Anterior cingulate cortex (tissue), 58 donors: ENCODE measurements around the gene IRS1.
"Not testable (repeated sequence)": the region's sequence is repeated elsewhere in the genome, so short reads cannot be mapped to it uniquely, and the experiment has no call there.

Experiments
- DNase-seq, 58 donors: peaks; one replicate each; lab custom pipeline; 2025; lab: John Stamatoyannopoulos, UW

IRS1 gene, protein sequence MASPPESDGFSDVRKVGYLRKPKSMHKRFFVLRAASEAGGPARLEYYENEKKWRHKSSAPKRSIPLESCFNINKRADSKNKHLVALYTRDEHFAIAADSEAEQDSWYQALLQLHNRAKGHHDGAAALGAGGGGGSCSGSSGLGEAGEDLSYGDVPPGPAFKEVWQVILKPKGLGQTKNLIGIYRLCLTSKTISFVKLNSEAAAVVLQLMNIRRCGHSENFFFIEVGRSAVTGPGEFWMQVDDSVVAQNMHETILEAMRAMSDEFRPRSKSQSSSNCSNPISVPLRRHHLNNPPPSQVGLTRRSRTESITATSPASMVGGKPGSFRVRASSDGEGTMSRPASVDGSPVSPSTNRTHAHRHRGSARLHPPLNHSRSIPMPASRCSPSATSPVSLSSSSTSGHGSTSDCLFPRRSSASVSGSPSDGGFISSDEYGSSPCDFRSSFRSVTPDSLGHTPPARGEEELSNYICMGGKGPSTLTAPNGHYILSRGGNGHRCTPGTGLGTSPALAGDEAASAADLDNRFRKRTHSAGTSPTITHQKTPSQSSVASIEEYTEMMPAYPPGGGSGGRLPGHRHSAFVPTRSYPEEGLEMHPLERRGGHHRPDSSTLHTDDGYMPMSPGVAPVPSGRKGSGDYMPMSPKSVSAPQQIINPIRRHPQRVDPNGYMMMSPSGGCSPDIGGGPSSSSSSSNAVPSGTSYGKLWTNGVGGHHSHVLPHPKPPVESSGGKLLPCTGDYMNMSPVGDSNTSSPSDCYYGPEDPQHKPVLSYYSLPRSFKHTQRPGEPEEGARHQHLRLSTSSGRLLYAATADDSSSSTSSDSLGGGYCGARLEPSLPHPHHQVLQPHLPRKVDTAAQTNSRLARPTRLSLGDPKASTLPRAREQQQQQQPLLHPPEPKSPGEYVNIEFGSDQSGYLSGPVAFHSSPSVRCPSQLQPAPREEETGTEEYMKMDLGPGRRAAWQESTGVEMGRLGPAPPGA (N-terminal part only)

DNA sequence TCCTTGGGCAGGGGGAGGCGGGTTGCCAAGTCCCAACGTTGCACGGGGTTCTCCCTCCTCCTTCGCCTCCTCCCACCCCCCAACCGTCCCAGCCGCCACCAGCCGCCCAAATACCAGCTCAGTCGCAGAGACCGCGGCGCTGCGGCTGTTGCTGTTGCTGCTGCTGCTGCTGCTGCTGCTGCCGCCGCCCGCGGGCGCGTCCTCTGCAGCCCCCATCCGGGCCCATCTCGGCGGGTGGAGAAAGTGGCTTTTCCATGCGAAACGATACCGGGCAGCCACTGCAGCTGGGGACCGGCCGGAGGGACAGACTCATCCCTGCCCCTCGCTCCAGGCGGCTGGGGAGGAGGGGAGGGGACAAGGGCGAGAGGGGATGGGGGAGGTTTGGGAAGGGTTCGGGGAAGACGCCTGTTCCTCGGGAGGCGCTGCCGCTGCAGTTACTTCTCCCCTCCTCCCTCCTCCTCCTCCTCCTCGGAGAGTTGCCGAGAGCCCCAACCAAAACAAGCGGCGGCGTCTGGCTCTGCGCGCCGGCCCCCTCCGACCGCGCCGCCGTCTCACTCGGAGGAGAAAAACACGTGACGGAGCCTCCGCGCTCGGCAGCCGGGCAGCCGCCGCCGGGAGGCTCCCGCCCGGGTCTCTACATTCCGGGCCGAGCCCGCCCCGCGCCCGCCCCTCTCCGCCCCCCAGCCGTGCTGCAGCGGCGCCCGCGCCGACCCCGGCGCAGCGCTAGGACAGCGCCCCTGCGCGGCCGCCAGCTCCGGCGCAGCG is at the start of gene IRS1:
IRS1 (minus strand) TSS at position 610 of the 765 bp plus-strand sequence. CDS start 1,082 bp downstream, outside the sequence.
- peak in 54 of 58 donors; percentile 8 to 81 (median 59) for DNase-seq

DNA sequence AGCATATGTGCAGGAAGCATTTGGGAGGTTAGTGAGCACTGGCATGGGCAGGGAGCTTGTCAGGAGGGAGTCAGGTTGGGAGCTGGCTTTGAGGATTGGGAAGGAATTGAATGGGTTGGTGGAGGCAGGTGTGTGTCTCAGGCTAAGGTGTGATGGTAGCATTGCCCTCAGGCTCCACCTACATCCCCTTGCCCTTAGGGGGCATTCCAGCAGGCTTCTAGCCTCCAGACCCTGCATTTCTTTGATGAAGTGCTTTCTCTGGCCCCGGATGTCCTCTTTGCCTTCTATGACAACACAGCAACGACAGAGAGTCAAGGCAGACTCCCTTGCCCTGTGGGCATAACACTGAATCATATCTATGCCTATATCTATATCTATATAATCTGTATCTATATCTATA is 49.7 kb upstream of the IRS1 start:
- no peak for DNase-seq

DNA sequence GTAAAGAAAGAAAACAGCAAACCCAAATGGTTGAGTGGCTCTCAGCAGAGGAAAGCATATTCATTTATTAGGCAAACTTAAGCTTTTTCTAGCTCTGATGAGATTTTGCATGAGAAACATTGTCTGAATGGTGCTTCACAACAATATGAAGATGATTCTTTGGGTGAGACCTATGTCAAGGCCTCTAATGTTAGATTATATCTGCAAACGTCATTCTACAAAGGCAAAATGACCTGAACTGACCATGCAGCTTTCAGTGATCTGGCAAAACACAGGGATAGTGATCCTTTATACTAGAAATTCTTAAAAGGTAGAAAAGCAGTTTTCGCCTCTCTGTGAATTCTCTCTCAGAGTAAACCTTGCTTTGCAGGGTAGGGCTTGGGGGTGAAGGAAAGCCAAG is 47.9 kb upstream of the IRS1 start:
- no peak for DNase-seq

DNA sequence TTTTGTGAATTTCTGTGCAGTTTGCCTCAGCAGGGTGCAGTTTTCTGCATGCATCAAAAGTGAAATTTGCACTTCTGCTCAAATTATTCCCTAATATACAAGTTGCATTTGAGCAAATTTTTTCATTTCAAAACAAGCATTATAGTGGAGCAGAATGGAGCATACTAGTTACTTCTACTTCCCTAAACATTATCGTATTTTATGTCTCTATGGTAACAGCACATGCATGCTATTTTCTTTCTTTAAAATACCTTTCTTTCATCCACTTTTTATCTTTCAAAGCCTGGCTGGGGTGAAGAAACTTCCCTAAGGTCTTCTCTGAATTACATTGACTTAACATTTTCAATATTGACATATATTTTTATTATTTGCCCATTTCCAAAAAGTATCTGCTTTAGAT is 47.5 kb upstream of the IRS1 start:
- no peak for DNase-seq

DNA sequence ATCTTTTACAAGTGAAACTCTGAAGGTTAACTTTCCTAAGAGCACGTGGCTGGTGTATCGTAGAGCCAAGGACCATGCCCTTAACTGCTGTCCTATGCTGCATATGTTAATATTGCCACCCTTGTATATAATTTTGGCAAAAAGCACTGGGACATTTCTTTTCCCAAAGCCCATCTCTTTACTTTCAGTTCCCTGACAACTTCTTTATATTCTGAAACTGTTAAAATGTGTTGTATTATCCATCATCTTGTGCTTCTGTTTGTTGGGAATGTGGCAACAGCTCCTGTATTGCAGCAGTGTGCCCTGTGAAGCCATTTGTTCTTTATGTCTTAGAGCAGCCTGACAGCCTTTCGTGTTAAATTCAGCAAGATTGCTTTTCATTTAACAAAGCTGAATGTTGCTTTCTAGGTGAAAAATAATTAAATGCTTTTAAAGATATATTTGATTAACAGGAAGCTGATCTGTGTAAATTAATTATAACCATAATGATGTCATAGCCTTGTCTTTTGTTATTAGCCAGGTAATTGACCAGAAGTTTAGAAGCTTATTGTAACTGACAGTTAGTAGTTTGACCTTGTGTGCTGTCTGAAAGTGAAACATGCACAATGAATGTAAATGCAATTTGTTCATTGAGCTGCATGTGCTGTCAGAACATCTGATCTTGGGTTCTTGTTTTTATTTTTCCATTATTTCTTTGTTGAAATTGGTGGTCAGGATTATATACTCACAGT is 45.9 kb upstream of the IRS1 start:
- no peak for DNase-seq

DNA sequence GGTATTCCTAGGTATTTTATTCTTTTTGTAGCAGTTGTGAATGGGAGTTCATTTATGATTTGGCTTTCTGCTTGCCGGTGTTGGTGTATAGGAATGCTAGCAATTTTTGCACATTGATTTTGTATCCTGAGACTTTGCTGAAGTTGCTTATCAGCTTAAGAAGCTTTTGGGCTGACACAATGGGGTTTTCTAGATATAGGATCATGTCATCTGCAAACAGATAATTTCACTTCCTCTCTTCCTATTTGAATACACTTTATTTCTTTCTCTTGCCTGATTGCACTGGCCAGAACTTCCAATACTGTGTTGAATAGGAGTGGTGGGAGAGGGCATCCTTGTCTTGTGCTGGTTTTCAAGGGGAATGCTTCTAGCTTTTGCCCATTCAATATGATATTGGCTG is 43.4 kb upstream of the IRS1 start:
- not testable (repeated sequence) for DNase-seq

DNA sequence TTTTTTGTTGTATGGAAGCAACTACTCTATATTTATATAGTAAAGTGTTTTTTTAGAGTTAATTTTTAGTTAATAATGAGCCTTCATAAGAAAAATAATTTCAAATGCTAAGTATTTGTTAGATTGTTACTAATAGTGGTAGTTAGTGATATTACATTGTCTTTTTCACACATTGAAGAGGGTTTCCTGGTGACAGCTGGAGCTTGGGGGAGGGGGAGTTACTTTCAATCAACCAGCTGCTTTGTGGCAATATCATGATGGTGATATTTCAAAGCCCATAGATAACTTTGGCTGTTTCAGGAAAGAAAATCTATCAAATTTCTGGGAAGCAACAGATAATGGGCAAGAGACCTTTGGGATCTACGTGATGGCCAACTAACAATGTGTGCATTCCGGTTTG is 40.3 kb upstream of the IRS1 start:
- no peak for DNase-seq

DNA sequence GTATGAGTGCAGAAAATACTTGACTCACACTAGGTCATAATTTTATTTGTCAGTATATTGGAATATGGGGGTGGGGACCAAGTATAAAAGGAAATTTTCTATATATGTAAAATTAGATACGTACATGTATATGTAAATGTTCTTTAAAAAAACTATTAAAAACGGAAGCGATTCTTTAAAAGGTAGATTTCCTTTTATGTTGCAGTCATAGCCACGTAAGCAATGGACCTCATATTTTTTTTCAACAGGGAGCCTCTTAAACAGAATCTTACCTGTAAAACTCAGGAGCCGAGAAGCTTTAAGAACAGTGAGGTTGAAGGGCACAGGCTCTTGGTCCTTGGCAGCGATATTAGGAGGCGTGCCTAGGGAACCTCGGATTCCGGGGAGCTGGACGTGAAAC is 39.5 kb upstream of the IRS1 start:
- no peak for DNase-seq

DNA sequence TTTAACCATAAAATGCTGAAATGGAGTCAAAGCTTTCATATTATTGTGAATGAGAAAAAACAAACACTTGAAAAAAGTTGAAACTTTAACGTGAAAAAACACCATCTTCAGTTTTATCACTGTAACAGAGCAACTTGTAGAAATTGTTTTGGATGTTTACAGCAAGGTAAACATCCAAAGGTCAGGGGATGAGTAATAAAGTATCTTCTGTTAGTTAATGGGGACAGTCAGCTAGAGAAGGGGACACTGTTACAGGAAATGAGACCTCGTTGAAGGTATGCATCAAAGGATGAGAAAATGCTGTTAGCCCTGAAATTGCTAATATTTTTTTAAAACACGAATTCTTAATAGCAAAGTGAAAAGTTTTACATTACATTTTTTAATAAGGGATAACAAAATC is 39.1 kb upstream of the IRS1 start:
- DNase-seq: no peak

DNA sequence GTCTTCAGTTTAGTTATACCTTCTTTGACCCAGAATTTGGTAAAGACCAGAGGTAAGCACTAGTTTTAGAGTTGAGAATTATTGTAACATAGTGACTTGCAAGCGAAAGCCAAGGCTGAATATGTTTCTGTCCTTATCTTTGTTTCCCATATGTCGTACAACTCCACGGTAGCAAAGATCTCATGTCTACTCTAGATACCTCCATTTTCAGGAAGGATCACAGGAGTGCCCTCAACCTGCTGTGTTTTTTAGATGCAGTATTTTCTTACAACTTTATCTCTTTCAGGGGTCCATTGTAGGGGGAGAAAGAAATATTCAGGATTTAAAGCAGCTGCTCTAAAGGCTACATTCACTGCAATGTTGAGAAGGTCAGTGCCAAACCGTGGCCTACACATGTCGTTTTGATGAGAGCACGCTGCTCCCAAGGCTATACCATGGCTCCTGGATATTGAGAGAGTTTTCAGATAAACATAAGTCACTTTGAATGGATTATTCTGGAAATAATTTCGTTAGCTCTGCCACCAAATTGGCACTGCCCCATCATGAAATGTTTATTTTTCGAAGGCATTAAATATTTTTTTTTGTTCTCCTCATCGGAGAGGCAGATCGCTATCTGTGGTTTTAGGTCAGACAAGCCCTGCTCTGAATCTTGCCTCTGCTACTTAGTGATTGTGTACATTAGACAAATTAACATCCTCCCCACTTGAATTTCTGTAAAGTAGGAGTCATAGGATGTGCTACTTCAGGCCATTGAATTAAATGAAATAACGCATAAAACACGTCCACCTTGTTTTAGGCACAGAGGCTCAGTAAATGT is 38.4 kb upstream of the IRS1 start:
- DNase-seq: no peak

DNA sequence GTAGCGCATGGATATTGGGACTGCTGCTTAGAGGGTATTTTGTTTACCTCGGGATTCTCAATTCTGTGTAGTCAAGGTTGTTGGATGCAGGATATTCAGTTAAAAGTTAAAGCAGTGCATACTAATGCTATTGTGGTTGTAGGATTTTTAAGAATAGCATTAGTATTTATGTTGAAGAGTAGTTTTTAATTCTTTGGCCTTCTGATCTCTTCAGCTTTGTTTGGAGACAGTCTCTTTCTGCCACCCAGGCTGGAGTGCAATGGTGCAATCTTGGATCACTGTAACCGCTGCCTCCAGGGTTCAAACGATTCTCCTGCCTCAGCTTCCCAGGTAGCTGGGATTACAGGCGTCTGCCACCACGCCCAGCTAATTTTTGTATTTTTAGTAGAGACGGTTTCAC is 37.7 kb upstream of the IRS1 start:
- DNase-seq: no peak

DNA sequence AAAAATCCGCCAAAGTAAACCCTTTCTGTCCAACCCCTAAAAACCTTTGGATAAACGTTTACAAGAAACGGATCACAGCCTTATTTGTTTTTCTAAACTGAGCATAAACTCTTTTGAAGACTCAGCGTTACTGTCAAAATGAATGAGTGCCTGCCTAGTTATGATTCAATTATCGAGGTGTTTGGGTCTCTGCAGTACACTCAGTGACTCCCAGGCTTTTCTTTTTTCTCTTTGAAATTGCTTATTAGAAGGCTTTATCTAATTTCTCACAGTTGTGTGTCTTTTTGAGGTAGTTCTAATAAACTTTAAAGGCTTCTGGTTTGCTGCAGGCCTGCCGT is 36.9 kb upstream of the IRS1 start:
- DNase-seq: no peak

DNA sequence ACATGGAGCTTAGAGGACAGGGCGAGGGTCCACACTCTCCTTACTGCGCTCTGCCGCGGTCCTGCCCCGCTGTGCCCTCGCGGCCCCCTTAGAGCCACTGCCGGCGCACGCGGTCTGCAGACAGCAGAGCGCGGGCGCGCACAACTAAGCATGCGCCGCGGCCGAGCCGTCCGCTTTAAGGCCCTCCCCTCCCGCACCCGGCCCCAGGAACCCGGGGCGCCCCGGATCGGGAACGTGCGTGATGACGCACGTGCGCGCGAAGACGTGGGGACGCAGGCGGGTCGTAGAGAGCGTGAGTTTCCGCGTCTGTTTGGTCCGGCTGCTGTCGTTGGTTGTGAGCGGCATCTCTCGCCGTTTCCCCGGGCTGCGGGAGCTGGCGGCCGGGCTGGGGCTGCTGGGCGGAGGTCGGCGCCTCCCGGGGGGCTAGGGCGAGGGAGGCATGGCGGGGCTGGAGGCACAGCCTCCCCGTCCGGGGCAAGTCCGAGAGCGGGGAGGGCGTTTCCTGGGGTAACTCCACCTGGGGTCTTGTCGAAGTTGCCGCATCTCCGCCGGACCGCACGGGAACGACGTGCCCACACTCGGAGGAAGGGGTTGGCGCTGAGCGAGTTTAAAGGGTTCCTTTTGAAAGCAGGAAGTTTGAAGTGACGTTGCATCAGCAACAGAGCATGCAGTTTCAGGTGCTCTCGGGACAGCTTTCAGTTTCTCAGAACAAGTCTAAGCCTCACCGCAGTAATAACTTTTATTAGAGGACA is 36.4 kb upstream of the IRS1 start, which contains the start of gene RHBDD1:
RHBDD1 (plus strand) TSS at position 259 of the 752 bp plus-strand sequence. CDS start 28,640 bp downstream, outside the sequence.
- peak; percentile 53 to 94 (median 87) for DNase-seq

DNA sequence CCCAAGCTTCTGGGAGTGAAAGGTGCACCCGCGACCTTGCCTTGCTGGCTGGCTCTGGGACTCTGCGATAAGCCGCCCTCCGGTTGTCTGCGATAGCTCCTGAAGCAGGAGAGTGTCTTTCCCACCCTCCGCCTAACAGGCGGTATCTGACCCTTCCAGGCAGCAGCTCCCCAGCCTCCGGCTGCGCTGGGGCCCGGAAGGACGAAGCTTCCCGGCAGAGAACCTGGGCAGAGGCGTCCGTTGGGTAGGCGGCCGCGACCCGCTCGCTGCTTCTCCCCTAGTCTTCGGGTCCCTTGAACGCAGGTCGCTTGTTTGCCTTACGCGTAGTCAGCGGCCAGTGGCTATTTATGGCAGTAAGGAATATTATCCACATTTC is 35.8 kb upstream of the IRS1 start:
- peak in 7 of 58 donors; percentile 16 to 82 (median 44) for DNase-seq

DNA sequence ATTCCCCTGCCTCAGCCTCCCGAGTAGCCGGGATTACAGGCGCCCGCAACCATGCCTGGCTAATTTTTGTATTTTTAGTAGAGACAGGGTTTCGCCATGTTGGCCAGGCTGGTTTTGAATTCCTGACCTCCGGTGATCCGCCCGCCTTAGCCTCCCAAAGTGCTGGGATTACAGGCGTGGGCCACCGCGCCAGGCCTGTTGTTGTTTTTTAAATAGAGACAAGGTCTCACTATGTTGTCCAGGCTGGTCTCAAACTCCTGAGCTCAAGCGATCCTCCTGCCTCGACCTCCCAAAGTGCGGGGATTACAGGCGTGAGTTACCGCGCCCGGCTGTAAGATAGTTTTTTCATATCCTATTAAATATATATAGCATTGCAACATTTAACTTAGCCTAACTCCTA is 35.3 kb upstream of the IRS1 start:
- not testable (repeated sequence) for DNase-seq

DNA sequence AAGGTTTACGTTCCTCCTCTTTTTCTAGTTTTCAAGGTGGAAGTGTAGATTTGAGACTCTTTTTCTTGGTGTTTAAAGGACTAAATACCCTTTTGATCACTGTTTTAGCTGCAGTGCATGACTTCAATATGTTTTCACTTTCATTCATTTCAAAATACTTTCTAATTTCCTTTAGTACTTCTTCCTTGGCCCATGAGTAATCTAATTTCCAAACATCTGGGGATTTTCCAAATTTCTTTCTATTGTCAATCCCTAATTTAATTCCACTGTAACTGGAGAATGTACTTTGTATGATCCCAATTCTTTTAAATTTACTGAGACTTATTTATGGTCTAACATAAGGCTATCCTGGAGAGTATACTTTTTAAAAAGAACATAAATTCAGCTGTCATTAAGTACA is 32.4 kb upstream of the IRS1 start:
- no peak for DNase-seq

DNA sequence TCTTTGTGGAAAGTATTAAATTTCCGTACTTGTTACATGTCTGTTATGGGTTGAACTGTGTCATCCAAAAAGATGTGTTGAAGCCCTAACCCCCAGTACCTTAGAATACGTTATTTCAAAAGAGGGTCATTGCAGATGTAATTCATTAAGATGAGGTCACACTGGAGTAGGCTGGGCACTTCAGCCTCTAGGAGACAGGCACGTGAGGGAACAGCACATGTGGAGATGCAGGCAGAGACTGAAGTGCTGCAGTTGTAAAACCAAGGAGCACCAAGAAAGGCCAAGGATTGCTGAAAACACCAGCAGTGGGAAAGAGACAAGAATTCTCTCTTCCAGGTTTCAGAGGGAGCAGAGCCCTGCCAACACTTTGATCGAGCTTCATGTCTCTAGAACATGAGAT is 31.6 kb upstream of the IRS1 start:
- no peak for DNase-seq
